Stimulated activated CD4-positive, alpha-beta T cell treated with anti-CD3 and anti-CD28 coated beads, Interleukin-1b, Interleukin-23, amount 100 ng/mL, for 1 hour (primary cell): ENCODE data around the gene CRYBA2.

ENCODE experiments used
- DNase-seq, 2 donors: peaks; one replicate each; pipeline ENCODE4 v3.0.0-alpha.2; 2020; ENCODE audit warnings: low read depth in 2 of 2

Gene CRYBA2

GRCh38 chr2:218956039-218956438 is 37.2 kb downstream of the CRYBA2 start:
- DNase-seq: no peak

GRCh38 chr2:218954541-218955300 is 38.5 kb downstream of the CRYBA2 start:
- DNase-seq: no peak

- no peak for DNase-seq
These were observed 39.8 kb downstream of the CRYBA2 start for GRCh38 chr2:218953366-218953954.

- DNase-seq: no peak
These were observed 41.1 kb downstream of the CRYBA2 start for GRCh38 chr2:218952160-218952559.

- DNase-seq: no peak
These were observed 46.6 kb downstream of the CRYBA2 start for GRCh38 chr2:218946621-218947020.

GRCh38 chr2:218944759-218945404 is 48.3 kb downstream of the CRYBA2 start:
- DNase-seq: no peak
